Measurements from ENCODE around the gene LENEP.
"Not testable (repeated sequence)": the region's sequence is repeated elsewhere in the genome, so short reads cannot be mapped to it uniquely, and the experiment has no call there.

Gene LENEP

DNA sequence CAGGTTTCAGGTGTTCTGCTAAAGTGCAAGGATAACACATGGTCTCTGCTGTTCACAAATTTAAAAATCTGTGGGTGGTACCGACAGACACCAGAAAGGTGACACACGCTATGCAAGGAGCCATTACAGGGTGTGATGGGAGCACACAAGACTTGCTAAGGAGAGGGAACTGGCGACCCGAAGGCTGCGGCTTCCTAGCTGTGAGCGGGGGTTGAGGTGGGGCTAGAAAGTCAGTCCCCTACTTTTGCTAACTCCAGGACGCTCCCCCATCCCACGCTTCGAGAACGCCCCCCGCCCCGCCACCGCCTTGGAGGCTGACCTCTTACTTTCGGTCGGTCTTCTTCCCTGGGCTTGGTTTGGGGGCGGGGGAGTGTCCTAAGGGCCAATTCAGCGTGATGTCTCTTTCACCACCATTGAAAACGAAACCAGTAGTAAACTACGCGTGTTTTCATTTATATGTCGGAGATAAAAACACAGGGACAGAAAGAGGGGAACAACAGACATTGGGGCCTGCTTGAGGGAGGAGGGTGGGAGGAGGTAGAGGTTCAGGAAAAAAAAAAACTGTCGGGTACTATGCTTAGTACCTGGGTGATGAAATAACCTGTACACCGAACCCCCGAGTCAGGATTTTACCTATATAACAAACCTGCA is 17.9 kb upstream of the LENEP start:
- DNase-seq = peak; percentile 63

DNA sequence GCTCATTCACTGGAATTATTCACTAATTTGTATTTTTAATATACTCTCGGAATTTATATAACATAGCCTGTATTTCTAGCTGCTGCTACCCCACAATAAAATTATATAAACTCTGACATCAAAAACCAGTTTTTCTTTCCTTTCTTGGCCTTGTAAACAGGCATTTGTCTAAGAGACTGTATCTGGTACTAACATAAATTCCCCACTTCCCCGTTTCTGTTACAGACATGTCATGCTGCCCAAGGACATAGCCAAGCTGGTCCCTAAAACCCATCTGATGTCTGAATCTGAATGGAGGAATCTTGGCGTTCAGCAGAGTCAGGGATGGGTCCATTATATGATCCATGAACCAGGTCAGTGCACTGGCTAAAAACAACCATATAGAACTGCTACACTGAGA is 15.6 kb upstream of the LENEP start:
- DNase-seq = not testable (repeated sequence)

DNA sequence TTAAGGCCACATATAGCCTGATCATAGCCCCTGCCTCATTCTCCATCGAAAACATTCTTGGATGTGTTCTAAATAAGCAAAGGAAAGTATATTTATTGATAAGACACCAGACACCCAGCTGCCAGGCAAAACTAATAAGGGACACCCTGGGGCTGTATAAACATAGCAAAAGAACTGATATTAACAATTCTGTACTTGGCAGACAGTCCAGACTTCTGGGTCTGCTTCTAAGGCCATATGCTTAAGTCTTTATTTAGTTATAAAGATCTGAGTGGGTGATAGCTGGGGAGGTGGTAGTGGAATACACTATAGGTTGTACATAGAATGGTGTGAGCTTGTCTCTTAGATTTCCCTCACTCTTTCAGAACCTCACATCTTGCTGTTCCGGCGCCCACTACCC is 15.0 kb upstream of the LENEP start:
- no peak for DNase-seq

DNA sequence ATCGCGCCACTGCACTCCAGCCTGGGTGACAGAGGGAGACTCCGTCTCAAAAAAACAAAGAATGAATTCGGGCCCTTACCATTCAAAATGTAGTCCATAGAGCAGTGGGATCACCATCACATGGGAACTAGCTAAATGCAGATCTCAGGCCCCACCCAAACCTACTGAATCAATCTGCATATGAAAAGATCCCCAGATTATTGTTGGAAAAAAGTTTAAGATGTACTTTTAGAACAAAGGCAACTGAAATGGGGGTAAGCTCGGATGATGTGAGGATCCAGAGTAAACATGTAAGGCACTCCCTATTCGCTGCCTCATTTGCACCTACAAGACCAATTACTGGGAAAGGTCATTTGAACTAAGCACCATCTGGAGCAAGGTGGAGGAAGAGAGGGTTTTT is 11.0 kb upstream of the LENEP start:
- no peak for DNase-seq

DNA sequence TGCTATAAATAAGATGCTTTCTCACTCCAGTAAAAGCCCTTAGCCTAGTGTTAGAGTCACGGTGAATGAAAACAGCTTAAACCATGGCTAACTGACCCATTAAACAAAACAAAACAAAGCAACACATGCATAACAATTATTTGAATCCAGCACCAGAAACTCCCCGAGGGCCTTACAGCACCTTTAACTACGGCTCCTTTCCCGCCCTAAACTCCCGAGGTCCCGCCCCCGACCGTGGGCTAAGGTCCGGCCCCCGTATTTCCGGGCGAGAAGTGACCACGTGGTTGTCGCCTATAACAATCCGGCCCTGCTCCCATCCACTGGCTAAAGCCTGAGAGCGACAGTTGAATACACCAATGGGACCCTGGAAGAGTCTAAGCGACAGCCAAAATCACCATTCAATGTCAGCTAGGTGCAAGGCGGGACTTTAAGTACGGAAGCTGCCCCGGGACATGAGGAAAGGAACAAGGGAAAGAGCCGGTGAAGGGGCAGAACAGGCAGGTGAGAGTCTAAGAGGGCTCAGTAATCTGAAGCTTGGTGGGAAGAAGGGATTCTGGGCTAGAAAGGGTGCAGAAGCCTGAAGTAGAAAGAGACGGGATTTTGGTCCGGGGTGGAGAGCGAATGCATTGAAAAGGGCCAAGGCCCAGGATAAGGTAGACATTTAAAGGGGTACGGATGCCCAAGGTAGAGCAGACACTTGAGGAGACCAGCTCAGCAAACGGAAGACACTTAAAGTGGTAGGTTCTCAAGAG is 10.3 kb upstream of the LENEP start, which contains the start of gene FLAD1:
Gene FLAD1 (plus strand): TSS at position 448 of the 752 bp plus-strand sequence. CDS start 351 bp downstream, outside the sequence.
- peak; percentile 100 for DNase-seq

DNA sequence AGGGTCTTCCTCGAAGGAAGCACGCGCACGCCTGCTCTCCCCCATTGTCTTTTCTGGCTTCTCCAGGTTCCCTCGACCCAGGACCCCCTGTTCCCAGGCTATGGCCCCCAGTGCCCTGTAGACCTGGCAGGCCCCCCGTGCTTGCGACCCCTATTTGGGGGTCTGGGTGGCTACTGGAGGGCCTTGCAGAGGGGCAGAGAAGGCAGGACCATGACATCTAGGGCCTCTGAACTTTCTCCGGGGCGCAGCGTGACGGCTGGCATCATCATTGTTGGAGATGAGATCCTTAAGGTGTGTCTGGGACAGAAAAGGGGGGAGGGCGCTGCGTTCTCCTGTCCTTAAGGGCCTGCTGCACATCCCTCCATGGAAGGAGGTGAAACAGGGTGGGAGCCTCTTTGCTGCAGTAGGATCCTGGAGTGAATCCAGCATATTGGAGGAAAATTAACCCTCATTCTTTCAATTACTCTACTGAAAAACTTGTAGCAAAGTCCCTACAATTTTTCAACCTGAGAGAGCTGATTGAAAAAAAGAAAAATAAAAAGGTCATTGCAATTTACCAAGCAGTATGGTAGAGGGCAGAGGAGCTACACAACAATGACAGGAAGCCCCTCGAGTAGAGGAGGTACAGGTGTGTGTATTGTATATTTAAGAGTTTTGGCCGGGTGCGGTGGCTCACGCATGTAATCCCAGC is 9.5 kb upstream of the LENEP start:
- no peak for DNase-seq

DNA sequence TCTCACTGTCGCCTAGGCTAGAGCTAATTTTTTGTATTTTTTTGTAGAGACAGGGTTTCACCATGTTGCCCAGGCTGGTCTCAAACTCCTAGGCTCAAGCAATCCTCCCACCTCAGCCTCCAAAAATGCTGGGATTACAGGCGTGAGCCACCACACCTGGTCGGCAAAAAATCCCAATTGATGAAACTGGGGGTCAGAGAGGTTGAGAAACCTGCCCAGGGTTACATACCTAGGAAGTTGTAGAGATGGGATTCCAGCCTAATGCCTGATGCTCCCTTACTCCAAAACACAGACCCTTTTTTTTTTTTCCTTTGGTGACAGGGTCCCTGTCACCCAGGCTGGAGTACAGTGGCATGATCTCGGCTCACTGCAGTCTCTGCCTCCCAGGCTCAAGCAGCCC is 6.7 kb upstream of the LENEP start:
- DNase-seq = not testable (repeated sequence)

DNA sequence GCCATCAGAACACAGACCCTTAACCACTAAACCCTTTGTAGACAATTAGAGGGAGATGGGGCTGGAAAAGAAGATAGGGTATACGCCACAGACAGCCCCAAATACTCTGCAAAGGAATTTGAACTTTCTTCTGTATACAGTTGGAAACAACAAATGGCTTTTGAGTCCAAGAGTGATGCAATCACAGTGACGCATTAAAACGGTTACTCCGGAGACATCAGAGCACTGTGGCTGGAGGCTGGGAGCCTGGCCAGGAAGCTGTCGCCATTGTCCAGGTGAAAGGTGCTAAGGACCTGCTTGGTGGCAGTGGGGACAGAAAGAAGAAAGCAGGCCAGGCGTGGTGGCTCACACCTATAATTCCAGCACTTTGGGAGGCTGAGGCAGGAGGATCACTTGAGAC is 6.1 kb upstream of the LENEP start:
- no peak for DNase-seq

DNA sequence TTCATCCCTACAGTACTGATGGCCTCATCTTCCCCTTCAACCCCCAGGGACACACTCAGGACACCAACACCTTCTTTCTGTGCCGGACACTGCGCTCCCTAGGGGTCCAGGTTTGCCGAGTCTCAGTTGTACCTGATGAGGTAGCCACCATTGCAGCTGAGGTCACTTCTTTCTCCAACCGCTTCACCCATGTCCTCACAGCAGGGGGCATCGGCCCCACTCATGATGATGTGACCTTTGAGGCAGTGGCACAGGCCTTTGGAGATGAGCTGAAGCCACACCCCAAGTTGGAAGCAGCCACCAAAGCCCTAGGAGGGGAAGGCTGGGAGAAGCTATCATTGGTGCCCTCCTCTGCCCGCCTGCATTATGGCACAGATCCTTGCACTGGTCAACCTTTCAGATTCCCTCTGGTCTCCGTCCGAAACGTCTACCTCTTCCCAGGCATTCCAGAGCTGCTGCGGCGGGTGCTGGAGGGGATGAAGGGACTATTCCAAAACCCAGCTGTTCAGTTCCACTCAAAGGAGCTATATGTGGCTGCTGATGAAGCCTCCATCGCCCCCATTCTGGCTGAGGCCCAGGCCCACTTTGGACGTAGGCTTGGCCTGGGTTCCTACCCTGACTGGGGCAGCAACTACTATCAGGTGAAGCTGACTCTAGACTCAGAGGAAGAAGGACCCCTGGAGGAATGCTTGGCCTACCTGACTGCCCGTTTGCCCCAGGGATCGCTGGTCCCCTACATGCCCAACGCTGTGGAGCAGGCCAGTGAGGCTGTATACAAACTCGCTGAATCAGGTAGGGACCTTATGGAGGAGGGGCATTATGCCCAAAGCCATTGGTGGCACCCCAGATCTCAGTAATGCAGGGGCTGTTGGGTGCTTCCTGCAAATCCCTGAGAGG is 5.1 kb upstream of the LENEP start:
- DNase-seq = no peak

DNA sequence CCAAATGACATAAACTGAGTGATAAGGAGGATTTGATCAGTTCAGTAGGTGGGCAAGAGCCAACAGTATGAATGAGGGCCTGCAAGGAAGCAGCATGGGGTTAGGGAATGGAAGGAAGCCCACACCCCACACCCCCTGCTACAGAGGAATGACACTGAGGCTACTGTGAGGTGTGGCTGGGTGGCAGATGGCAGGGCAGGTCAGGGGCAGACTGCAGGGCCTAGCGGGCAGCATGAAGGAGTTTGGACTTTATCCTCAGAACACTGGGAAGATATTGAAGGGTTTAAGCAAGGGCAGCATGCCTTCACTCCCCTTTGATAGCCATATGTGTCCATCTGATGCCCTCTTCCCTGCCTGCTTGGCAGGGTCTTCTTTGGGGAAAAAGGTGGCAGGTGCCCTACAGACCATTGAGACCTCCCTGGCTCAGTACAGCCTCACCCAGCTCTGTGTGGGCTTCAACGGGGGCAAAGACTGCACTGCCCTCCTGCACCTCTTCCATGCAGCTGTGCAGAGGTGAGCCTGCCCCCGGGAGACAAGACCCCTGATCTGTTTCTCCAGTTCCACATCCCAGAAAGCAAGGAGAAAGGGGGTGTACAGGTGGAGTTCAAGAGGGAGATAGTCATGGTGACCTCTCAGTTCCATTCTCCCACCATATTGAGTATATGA is 4.1 kb upstream of the LENEP start:
- no peak for DNase-seq

DNA sequence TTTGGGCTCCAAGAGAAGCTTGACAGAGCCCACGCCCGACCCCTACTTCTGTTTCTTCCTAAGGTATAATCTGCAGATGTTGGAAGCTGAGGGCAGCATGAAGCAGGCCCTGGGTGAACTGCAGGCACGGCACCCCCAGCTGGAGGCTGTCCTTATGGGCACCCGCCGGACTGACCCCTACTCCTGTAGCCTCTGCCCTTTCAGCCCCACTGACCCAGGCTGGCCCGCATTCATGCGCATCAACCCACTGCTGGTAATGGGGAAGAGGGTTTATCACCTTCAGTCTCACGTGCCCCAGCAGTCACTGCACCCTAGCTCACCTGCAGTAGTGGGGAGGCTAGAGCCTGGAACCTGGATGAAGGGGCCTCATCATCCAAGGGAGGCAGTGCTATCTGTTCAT is 3.1 kb upstream of the LENEP start:
- DNase-seq = no peak

DNA sequence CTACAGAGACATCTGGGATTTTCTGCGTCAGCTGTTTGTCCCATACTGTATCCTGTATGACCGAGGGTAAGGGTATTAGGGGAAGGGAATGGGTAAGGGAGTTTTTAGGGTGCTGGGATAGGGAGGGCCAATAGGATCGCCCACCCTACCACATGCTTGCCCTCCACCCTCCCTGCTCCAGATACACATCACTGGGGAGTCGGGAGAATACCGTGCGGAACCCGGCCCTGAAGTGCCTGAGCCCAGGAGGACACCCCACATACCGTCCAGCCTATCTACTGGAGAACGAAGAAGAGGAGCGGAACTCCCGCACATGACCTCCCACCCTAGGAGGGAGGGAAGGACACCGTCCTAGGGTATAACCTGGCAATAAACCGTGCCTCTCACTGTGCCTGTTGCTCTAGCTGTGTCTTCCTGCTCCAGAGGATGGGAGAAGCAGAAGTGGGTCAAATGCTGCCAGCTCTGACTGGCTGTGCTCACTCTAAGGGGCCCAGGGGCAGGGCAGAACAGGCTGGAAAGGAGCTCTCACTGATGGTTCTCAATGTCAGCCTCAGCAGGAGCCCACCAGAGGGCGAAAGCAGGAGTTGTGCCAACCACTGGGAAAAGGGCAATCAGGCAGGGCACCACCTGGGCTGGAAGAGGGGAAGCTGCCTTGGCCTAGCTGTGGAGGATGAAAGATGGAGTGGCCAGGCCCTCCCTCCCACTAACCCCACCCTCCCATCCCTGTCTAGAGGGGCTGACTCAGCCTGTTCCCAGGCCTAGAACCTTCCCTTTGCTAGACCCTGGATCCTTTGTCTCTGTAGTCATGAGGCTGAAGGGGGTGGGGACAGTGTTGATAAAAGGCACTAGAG is 440 bp upstream of the LENEP start:
- peak; percentile 44 for DNase-seq

DNA sequence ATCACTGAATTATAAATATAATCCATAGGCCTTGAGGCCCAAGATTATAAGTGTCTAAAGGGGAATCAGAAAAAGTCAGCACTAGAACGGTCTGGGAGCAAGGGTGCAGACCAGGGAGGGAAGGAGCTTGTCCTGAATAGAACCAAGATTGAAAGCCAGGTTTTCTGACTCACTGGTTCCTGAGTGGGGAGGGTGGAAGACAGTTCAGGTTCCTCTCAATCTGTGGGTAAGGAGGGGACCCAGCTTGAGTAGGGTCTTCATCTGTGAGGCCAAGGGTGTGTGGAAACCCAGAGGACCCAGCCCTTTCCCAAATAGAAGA is 842 bp downstream of the LENEP start:
- DNase-seq = no peak

DNA sequence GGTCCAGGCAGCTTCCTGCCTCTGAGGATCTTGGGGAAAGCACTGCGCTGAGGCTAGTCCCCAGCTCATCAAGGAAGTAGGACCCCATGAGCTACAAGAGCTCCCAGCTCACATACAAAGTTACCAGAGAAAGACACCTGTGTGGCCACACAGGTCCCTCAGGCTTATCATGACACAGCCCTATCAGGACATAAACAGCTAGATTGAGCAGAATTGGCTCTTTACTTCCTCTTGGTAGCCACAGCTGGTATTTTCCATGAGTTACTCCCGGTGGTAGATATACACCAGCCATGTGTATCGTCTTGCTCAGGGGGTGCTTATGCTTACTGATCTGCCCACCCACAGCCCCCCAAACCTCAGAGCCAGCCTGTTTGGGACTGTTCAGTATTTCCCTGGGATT is 1.2 kb downstream of the LENEP start:
- DNase-seq = no peak

DNA sequence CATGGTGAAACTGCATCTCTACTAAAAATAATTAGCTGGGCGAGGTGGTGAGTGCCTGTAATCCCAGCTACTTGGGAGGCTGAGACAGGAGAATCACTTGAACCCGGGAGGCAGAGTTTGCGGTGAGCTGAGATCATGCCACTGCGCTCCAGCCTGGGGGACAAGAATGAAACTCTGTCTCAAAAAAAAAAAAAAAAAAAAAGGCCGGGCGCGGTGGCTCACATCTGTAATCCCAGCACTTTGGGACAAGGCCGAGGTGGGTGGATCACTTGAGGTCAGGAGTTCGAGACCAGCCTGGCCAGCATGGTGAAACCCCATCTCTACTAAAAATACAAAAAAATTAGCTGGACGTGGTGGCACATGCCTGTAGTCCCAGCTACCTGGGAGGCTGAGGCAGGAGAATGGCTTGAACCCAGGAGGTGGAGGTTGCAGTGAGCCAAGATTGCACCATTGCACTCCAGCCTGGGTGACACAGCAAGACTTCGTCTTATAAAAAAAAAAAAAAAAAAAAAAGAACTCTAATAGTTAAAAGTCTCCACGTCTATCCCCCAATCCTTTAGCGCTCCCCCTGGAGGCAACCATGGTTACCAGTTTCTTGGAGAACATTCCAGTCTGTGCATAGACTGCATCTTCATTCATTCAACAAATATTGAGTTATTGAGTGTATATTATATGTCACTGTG is 2.1 kb downstream of the LENEP start:
- peak; percentile 77 for DNase-seq

DNA sequence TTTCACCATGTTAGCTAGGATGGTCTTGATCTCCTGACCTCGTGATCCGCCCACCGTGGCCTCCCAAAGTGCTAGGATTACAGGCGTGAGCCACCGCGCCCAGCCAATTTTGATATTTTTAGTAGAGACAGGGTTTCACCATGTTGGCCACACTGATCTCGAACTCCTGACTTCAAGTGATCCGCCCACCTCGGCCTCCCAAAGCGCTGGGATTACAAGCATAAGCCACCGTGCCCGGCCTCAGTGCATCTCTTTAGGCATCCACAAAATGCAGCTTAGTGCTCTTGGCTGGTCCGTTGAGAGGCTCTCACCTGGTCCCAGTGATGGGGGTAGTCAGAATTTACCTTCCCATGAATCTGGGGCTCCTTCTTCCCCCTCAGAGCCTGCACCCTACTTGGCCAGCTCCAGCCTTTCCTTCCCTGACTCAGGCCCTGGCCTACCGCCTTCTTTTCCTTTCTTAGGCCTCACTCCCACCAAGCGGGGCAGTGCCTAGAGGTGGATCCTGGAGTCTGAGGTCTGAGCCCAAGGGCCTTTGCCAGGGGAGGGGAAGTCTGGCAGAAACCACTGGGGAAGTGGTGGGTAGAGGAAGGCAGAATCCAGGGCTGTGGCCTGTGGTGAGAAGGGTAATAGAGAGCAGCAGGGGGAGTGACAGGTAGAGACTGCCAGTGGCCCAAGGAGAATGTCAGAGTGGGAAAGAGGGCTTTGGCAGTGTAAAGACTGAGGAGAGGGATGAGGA is 3.7 kb downstream of the LENEP start:
- no peak for DNase-seq

DNA sequence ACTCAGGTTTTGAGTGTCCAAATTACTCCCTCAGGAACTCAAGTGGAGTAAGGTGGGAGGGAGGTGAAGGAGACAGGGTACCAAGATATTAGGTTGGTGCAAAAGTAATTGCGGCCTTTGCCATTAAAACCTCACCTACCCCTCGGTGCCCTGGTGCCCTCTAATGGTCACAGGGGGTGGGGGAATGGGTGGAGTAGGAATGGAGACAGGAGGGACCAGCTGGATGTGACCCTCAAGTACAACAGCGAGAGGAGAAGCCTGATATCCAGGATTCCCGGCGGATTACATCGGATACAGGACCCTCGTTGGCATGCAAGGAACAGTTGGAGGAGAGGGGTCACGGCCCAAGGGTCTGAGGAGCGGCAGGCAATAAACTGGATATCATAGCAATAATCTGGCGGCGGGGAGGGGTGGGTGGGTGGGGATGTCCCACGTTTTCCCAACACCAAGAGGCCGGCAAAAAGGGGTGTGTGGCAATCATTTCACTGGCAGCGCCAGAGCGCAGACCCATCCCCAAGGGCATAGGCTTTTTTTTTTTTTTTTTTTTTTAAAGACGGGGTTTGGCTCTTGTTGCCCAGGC is 4.9 kb downstream of the LENEP start:
- DNase-seq = no peak

DNA sequence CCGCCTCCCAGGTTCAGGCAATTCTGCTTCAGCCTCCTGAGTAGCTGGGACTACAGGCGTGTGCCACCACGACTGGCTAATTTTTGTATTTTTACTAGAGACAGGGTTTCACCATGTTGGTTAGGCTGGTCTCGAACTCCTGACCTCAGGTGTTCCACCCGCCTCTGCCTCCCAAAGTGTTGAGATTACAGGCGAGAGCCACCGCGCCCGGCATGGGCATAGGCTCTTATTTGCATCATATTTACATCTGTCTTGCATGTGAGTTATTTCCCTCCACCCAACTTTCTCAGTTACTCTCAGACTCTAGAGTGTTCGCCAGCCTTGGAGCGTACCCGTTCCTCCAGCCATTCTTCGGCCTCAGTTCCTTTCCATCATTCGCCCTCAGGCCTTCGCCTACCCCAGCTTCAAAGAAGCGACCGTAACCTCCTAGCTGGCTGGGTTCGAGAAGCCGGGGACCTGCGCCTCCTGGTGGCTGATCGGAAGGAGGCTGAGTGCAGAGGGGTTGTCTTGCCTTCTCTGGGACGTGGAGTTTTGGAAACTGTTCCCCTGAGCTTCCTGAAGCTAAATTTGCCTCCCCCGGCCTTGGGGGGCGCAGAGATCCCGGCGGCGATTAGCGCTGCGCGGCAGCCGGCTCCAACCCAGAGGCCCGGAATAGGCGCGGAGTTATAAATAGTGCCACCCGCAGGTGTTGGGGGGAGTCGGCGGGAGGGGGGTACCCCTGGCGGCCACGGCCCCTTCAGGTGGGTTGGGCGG is 5.6 kb downstream of the LENEP start:
- peak; percentile 91 for DNase-seq
